HUES64 (cell line): ENCODE data around the gene IRF9.
"Not testable (repeated sequence)": the region's sequence is repeated elsewhere in the genome, so short reads cannot be mapped to it uniquely, and the experiment has no call there.

Experiments
- H3K27ac ChIP-seq: 2 replicates; pipeline ENCODE4 v1.7.0; 2013; ENCODE audit warnings: low read depth, low read length, inconsistent platforms
- H3K27me3 ChIP-seq: 2 replicates; pipeline ENCODE4 v1.6.1; 2013; ENCODE audit warnings: mild to moderate bottlenecking, low read length; ENCODE audit not compliant: insufficient read depth
- H3K36me3 ChIP-seq: 2 replicates; pipeline ENCODE4 v1.6.1; 2013; ENCODE audit warnings: mild to moderate bottlenecking, low read length; ENCODE audit not compliant: insufficient read depth
- H3K4me1 ChIP-seq: 2 replicates; pipeline ENCODE4 v1.6.1; 2013; ENCODE audit warnings: mild to moderate bottlenecking, low read length, moderate library complexity; ENCODE audit not compliant: insufficient read depth
- H3K4me3 ChIP-seq: 2 replicates; pipeline ENCODE4 v1.5.1; 2013; ENCODE audit warnings: mild to moderate bottlenecking, low read length, moderate library complexity
- H3K9ac ChIP-seq: 2 replicates; pipeline ENCODE4 v1.6.1; 2013; ENCODE audit warnings: mild to moderate bottlenecking, low read depth, low read length
- H3K9me3 ChIP-seq: 2 replicates; pipeline ENCODE4 v1.6.1; 2013; ENCODE audit warnings: low read depth, low read length; ENCODE audit not compliant: insufficient read depth
- WGBS: fragments of 150-250, 120-280 bp; methylation state at CpG from one replicate; pipeline ENCODE4 v1.1.7; 2013; ENCODE audit warnings: missing lambda C conversion rate; 5-methylcytosine and 5-hydroxymethylcytosine counted together

The IRF9 gene

GRCh38 chr14:24203249-24203886 lies 42.3 kb downstream of the IRF9 start:
- 93% methylated on average over 16 of the region's 16 CpGs for WGBS
- not testable (repeated sequence) for H3K9me3 ChIP-seq, H3K4me3 ChIP-seq, H3K4me1 ChIP-seq, H3K27me3 ChIP-seq, H3K9ac ChIP-seq
- Histone ChIP-seq H3K36me3 (peaks cover 51% of the 10 kb centered on the region), H3K27ac (peak overlapping the region; percentile 25; the same call in 1 of the 2 replicates)

- Histone ChIP-seq H3K9ac (no peak overlapping the region), H3K9me3 (peaks cover 7% of the 10 kb centered on the region), H3K27me3 (no peaks in the 10 kb centered on the region), H3K4me3 (no peak overlapping the region), H3K27ac (no peak overlapping the region), H3K36me3 (peaks cover 61% of the 10 kb centered on the region), H3K4me1 (peaks cover 5% of the 10 kb centered on the region; the same call in 1 of the 2 replicates)
- WGBS = 92% methylated on average over 7 of the region's 7 CpGs
Observed at GRCh38 chr14:24204163-24205146, 43.4 kb downstream of the IRF9 start.

GRCh38 chr14:24206260-24207103 lies 45.4 kb downstream of the IRF9 start:
- Histone ChIP-seq H3K4me1 (peaks cover 5% of the 10 kb centered on the region; the same call in 1 of the 2 replicates), H3K27me3 (no peaks in the 10 kb centered on the region), H3K4me3 (no peak overlapping the region), H3K9ac (no peak overlapping the region), H3K9me3 (peaks cover 4% of the 10 kb centered on the region), H3K27ac (no peak overlapping the region), H3K36me3 (peaks cover 71% of the 10 kb centered on the region)
- WGBS = 96% methylated on average over 11 of the region's 11 CpGs

- no peak overlapping the region for H3K9ac ChIP-seq
- H3K27ac ChIP-seq = no peak overlapping the region
- WGBS = 93% methylated on average over 5 of the region's 5 CpGs
- H3K36me3 ChIP-seq = peaks cover 71% of the 10 kb centered on the region
- no peaks in the 10 kb centered on the region for H3K9me3 ChIP-seq
- H3K4me1 ChIP-seq = peaks cover 5% of the 10 kb centered on the region; the same call in 1 of the 2 replicates
- H3K4me3 ChIP-seq = no peak overlapping the region
- H3K27me3 ChIP-seq = no peaks in the 10 kb centered on the region
Observed at GRCh38 chr14:24207104-24207551, 46.1 kb downstream of the IRF9 start.

GRCh38 chr14:24207625-24208024 lies 46.6 kb downstream of the IRF9 start:
- Histone ChIP-seq H3K4me3 (no peak overlapping the region), H3K36me3 (peaks cover 71% of the 10 kb centered on the region), H3K9ac (no peak overlapping the region), H3K9me3 (no peaks in the 10 kb centered on the region), H3K4me1 (peaks cover 5% of the 10 kb centered on the region; the same call in 1 of the 2 replicates), H3K27ac (no peak overlapping the region), H3K27me3 (no peaks in the 10 kb centered on the region)
- WGBS = 97% methylated on average over 2 of the region's 2 CpGs

GRCh38 chr14:24211311-24211710 lies 50.2 kb downstream of the IRF9 start:
- Histone ChIP-seq H3K9me3 (no peaks in the 10 kb centered on the region), H3K4me1 (peaks cover 5% of the 10 kb centered on the region; the same call in 1 of the 2 replicates), H3K9ac (no peak overlapping the region), H3K4me3 (no peak overlapping the region), H3K36me3 (peaks cover 56% of the 10 kb centered on the region), H3K27ac (no peak overlapping the region), H3K27me3 (no peaks in the 10 kb centered on the region)
- WGBS = 94% methylated on average over 6 of the region's 6 CpGs

- under 1% methylated on average over 53 of the region's 53 CpGs for WGBS
- no peaks in the 10 kb centered on the region for H3K9me3 ChIP-seq
- peaks cover 5% of the 10 kb centered on the region; the same call in 1 of the 2 replicates for H3K4me1 ChIP-seq
- H3K4me3 ChIP-seq = peak within 1 kb of the TSS; percentile 85
- H3K36me3 ChIP-seq = peaks cover 47% of the 10 kb centered on the region
- no peaks in the 10 kb centered on the region for H3K27me3 ChIP-seq
- H3K9ac ChIP-seq = peak within 1 kb of the TSS; percentile 95
- peak within 1 kb of the TSS; percentile 99 for H3K27ac ChIP-seq
Observed at GRCh38 chr14:24212924-24213865, 52.1 kb downstream of the IRF9 start, which contains the start of gene CHMP4A. CHMP4A (minus strand) TSS chr14:24213488; CDS start chr14:24213439, 49 bp downstream.

- H3K27me3 ChIP-seq = no peaks in the 10 kb centered on the region
- H3K4me1 ChIP-seq = peaks cover 5% of the 10 kb centered on the region; the same call in 1 of the 2 replicates
- 94% methylated on average over 7 of the region's 7 CpGs for WGBS
- H3K36me3 ChIP-seq = peaks cover 43% of the 10 kb centered on the region
- H3K27ac ChIP-seq = peak overlapping the region; percentile 99
- H3K4me3 ChIP-seq = peak overlapping the region; percentile 85
- peak overlapping the region; percentile 95 for H3K9ac ChIP-seq
- H3K9me3 ChIP-seq = no peaks in the 10 kb centered on the region
Observed at GRCh38 chr14:24213866-24214662, 53.0 kb downstream of the IRF9 start.

GRCh38 chr14:24215495-24216344 lies 54.7 kb downstream of the IRF9 start, which contains the start of gene MDP1:
MDP1 (minus strand) TSS chr14:24216066; CDS start chr14:24215955, 111 bp downstream.
- Histone ChIP-seq H3K9ac (peak within 1 kb of the TSS; percentile 89), H3K4me1 (peaks cover 5% of the 10 kb centered on the region; the same call in 1 of the 2 replicates), H3K27me3 (no peaks in the 10 kb centered on the region), H3K9me3 (no peaks in the 10 kb centered on the region), H3K27ac (peak within 1 kb of the TSS; percentile 79), H3K36me3 (peaks cover 27% of the 10 kb centered on the region), H3K4me3 (peak within 1 kb of the TSS; percentile 93)
- 2% methylated on average over 39 of the region's 40 CpGs for WGBS
